Superior temporal gyrus (tissue), 1 donor: ENCODE measurements around the gene TLR5.
"Not testable (repeated sequence)": the region's sequence is repeated elsewhere in the genome, so short reads cannot be mapped to it uniquely, and the experiment has no call there.

Experiments used
- DNase-seq: peaks from one replicate; pipeline ENCODE4 v3.0.0-alpha.2; 2016; ENCODE audit errors: extremely low spot score

Gene TLR5

GRCh38 chr1:223142795-223143536, at the start of gene TLR5:
TSS of gene TLR5 (minus strand) at chr1:223143248. CDS start at chr1:223113031, 30,217 bp downstream.
- DNase-seq, result peak; percentile 53

GRCh38 chr1:223189903-223190724, 47.1 kb upstream of the TLR5 start:
- DNase-seq, result no peak

GRCh38 chr1:223189525-223189902, 46.5 kb upstream of the TLR5 start:
- DNase-seq, result no peak

- DNase-seq, result no peak
Measured at GRCh38 chr1:223188618-223189356, 45.7 kb upstream of the TLR5 start.

- no peak for DNase-seq
Measured at GRCh38 chr1:223186800-223187199, 43.8 kb upstream of the TLR5 start.

GRCh38 chr1:223183268-223183862, 40.3 kb upstream of the TLR5 start:
- DNase-seq, result no peak

GRCh38 chr1:223180731-223181321, 37.8 kb upstream of the TLR5 start:
- DNase-seq, result peak; percentile 15

- no peak for DNase-seq
Measured at GRCh38 chr1:223179786-223180185, 36.7 kb upstream of the TLR5 start.

GRCh38 chr1:223179280-223179679, 36.2 kb upstream of the TLR5 start:
- DNase-seq, result no peak

- no peak for DNase-seq
Measured at GRCh38 chr1:223177681-223178080, 34.6 kb upstream of the TLR5 start.

- DNase-seq, result no peak
Measured at GRCh38 chr1:223176437-223176836, 33.4 kb upstream of the TLR5 start.

GRCh38 chr1:223175633-223176032, 32.6 kb upstream of the TLR5 start:
- DNase-seq, result peak; percentile 15

GRCh38 chr1:223175032-223175431, 32.0 kb upstream of the TLR5 start:
- no peak for DNase-seq

- DNase-seq, result not testable (repeated sequence)
Measured at GRCh38 chr1:223169458-223169857, 26.4 kb upstream of the TLR5 start.

GRCh38 chr1:223161321-223161720, 18.3 kb upstream of the TLR5 start:
- no peak for DNase-seq

- peak; percentile 36 for DNase-seq
Measured at GRCh38 chr1:223156343-223156742, 13.3 kb upstream of the TLR5 start.

GRCh38 chr1:223155153-223155552, 12.1 kb upstream of the TLR5 start:
- no peak for DNase-seq

- no peak for DNase-seq
Measured at GRCh38 chr1:223153177-223154119, 10.4 kb upstream of the TLR5 start.

- DNase-seq, result no peak
Measured at GRCh38 chr1:223152399-223152798, 9.4 kb upstream of the TLR5 start.

GRCh38 chr1:223150443-223150842, 7.4 kb upstream of the TLR5 start:
- no peak for DNase-seq
